NCI-H2171 treated with DMSO at 0.1 percent for 48 hours (cell line): ENCODE measurements around the gene MAP3K14.

Experiments
- DNase-seq: peaks from one replicate; lab custom pipeline; 2025; lab: John Stamatoyannopoulos, UW

MAP3K14 gene

GRCh38 chr17:45223539-45224528 is 93.0 kb downstream of the MAP3K14 start:
- DNase-seq: no peak

GRCh38 chr17:45222996-45223538 is 93.8 kb downstream of the MAP3K14 start:
- no peak for DNase-seq

- DNase-seq: peak; percentile 26
Observed at GRCh38 chr17:45222289-45222995, 94.4 kb downstream of the MAP3K14 start.

GRCh38 chr17:45222014-45222288 is 94.9 kb downstream of the MAP3K14 start:
- DNase-seq: no peak

GRCh38 chr17:45221081-45222013 is 95.5 kb downstream of the MAP3K14 start, which contains the start of gene FMNL1:
Gene FMNL1 (plus strand): TSS chr17:45221885. CDS start chr17:45222125, 240 bp downstream.
- DNase-seq: peak; percentile 8

GRCh38 chr17:45220079-45220478 is 96.7 kb downstream of the MAP3K14 start:
- no peak for DNase-seq

GRCh38 chr17:45218895-45219661 is 97.7 kb downstream of the MAP3K14 start:
- DNase-seq: peak; percentile 88
